HT-29 (cell line): ENCODE data around the gene BUB3. TPM values are rescaled to one million over a fixed set of nuclear protein-coding genes. Genes with fewer than 3 reads are reported as not detected.
A peak's percentile ranks its signal among the peaks of the same experiment; 100 is the strongest.

Experiments
- DNase-seq: peaks from one replicate; pipeline ENCODE4 v3.0.0-alpha.2; 2015; ENCODE audit warnings: low spot score
- total RNA-seq: library from RNA; depleted of rRNA; stranded (reverse); fragments of >200 nt; shearing (Covaris generic); gene quantifications from 2 replicates; pipeline ENCODE4 v1.2.3, GENCODE V29; 2014; rRNA removed

BUB3 gene
- total RNA-seq, 1 experiment from 2014 or later = 264 TPM

- peak; percentile 3 for DNase-seq
Observed at GRCh38 chr10:123203393-123204126, 49.4 kb downstream of the BUB3 start.

- DNase-seq = no peak
Observed at GRCh38 chr10:123204127-123204461, 49.9 kb downstream of the BUB3 start.

DNA sequence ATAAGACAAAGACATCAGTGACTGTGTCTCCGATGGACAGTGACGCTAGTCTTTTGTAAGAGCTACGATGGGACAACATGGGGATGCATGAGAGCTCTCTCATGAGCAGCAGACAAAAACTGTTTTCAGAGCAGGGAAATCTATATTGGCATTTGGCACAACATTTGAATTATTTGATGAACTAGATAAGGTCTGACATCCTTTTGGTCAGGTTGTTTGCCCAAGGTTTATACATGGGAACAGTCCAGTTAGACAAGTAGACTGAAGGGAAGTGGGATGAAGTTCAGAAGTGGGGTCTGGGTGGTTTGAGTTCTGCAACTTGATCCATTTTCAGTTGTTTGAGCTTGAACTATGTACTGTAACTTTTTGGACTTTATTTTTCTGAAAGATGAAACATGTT lies 50.8 kb downstream of the BUB3 start:
- DNase-seq = no peak

DNA sequence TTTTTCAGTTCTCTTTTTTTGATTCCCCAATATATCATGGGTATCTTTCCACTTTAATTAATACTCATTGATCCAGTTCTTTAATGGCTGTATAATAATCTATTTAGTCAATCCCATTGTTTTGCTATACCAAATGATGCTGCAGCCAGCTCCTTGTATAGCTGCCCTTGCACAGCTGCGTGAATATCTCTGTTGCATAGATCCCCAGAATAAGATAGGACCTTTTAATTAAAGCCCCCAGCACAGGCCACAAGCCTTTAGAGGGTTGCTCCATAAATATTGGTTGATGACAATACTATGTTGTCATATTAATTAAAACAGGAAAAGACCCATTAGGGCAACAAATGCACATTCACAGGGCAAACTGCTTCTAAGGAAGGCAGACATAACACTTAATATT lies 57.9 kb downstream of the BUB3 start:
- no peak for DNase-seq

GRCh38 chr10:123212640-123213039 lies 58.4 kb downstream of the BUB3 start:
- no peak for DNase-seq

DNA sequence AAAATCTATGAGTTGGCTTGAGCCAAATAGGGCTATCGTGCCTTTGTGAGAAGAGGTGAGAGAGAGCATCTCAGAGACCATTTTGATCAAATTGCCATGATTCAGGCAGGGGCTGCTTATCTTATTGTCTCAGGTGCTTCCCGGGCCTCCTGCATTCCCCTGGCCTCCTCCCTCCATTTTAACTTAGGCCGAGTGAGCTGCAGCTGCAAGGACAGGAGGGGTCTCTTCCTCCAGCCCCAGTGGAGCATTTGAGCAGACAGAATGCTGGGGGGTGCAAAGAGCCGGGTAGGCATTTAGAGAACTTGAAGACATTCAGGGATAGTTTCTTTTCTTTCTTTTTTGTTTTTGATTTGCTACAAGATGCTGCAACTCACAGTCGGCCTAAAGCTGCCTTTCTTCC lies 59.0 kb downstream of the BUB3 start:
- DNase-seq = no peak

Other genes with a start within 250 kb of the BUB3 start
- gene FAM24A, start 243.8 kb upstream of the BUB3 start, total RNA-seq = not detected in 2 replicates
- gene C10orf88, start 200.2 kb upstream of the BUB3 start, total RNA-seq = 1.8 and 3.9 TPM in 2 replicates
- 4.2 and 6.0 TPM in 2 replicates for gene PSTK, start 174.0 kb upstream of the BUB3 start, total RNA-seq
- gene IKZF5, start 145.6 kb upstream of the BUB3 start, total RNA-seq = 1.9 and 2.0 TPM in 2 replicates
- gene ACADSB, start 145.4 kb upstream of the BUB3 start, total RNA-seq = 0.73 and 0.79 TPM in 2 replicates
- not detected in 2 replicates for gene HMX3, start 18.4 kb upstream of the BUB3 start, total RNA-seq
- not detected in 2 replicates for gene HMX2, start 6.3 kb upstream of the BUB3 start, total RNA-seq